TTC549 (cell line): ENCODE measurements around the gene UBAC2.

Experiments used
- FAIRE-seq: peaks from 2 replicates; lab custom pipeline; 2012; peaks lifted over from hg19 to GRCh38; lab: Jason Lieb, UNC

The UBAC2 gene

GRCh38 chr13:99271249-99271648 lies 70.6 kb downstream of the UBAC2 start:
- no peak for FAIRE-seq

DNA sequence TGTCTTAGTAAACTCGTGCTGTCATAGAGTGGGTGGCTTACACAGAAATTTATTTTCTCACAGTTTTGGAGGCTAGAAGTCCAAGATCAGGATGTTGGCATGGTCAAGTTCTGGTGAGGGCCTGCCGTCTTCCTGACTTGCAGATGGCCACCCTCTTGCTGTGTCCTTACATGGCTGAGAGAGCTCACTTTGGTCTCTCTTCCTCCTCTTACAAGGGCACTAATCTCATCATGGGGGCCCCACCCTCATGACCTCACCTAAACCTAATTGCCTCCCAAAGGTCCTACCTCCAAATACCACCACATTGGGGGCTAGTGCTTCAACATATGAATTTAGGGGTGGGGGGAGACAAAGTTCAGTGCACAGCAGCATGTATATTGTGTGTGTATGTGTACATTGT lies 71.8 kb downstream of the UBAC2 start:
- no peak for FAIRE-seq

GRCh38 chr13:99273128-99273527 lies 72.5 kb downstream of the UBAC2 start:
- no peak for FAIRE-seq

- FAIRE-seq: no peak
These were observed 74.4 kb downstream of the UBAC2 start for GRCh38 chr13:99275093-99275469.

GRCh38 chr13:99276706-99277105 lies 76.1 kb downstream of the UBAC2 start:
- FAIRE-seq: no peak

DNA sequence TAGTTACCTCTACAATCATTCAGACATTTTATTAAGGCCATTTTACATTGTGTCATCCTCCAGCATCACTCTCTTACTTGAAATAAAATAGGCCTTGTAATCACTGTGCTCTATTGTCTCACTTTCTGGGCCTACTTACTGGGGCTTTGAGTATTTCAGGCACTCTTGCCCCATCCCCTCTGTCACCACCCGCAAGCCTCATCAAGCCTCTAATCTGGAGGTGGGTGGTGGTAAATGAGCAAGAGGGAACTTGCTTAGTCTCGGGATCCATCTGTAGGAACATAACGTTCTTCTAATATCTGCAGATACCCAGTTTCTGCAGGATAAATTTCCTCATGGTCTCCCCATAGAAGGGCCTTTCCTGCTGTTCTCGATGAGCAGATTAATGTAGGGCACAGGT lies 77.0 kb downstream of the UBAC2 start:
- no peak for FAIRE-seq

GRCh38 chr13:99278200-99278599 lies 77.5 kb downstream of the UBAC2 start:
- FAIRE-seq: no peak

DNA sequence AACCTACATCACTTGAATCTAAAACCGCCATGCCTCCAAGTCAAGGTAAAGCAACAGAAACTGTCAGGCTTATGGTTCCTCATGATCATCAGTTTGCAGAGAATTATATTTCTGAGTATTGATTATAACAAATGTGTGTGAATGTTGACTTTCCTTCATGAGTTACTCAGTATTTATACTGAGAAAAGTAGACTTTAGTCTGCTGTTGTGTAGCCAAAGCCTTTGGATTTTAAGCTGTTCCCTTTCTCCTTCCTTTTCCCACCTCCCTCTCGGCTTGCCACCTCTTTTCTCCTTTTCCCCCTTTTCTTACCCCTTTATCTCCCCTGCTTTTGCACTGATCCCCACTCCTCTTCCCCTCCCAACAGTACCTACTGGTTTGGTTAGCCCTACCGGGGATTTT lies 78.2 kb downstream of the UBAC2 start:
- FAIRE-seq: no peak

- no peak for FAIRE-seq
These were observed 79.0 kb downstream of the UBAC2 start for GRCh38 chr13:99279637-99280036.

- FAIRE-seq: no peak
These were observed 79.5 kb downstream of the UBAC2 start for GRCh38 chr13:99280166-99280565.

- no peak for FAIRE-seq
These were observed 81.2 kb downstream of the UBAC2 start for GRCh38 chr13:99281811-99282263.

- FAIRE-seq: no peak
These were observed 81.9 kb downstream of the UBAC2 start for GRCh38 chr13:99282264-99283231.

DNA sequence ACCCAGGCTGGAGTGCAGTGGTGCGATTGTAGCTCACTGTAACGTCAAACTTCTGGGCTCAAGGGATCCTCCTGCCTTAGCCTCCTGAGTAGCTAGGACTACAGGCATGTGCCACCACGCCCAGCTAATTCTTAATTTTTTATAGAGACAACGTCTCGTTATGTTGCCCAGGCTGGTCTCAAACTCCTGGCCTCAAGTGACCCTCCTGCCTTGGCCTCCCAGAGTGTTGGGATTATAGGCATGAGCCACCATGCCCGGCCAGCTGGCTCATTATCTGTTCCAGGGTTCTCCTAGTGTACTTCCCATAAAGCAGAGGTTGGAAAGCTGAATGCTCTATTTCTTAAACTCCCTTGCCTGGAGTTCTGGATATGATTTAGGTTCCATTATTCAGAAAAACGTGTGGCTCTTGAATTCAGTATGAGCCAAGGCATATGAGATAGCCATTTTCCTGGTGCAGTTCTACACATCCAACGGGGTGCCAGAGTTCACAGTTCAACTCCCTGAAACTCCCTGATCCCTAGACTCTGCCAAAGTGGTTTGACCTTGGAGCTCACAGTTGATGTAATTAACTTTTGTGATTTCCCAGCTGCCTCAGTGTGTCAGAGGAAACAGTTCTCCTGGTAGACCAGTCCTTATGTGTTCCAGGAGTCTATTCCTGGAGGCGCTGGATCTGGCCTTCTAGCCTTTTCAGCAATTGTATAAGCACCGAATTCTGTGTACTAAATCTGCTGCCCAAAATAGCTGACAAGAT lies 85.0 kb downstream of the UBAC2 start:
- no peak for FAIRE-seq

DNA sequence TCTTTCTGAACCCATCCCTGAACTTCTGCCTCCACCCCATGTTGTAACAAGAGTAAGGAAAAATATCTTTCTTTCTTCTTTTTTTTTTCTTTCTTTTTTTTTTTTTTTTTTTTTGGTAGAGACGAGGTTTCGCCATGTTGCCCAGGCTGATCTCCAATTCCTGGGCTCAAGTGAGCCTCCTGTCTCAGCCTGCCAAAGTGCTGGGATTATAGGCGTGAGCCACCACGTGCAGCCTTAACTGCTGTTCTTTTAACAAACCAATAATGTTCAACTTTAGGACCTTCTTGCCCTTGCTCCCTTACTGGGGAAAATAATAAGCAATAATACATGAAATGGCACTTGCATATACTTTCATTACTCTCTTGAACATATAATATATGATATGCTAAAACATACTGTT lies 86.9 kb downstream of the UBAC2 start:
- no peak for FAIRE-seq

GRCh38 chr13:99288089-99288488 lies 87.4 kb downstream of the UBAC2 start:
- no peak for FAIRE-seq

- FAIRE-seq: no peak
These were observed 88.6 kb downstream of the UBAC2 start for GRCh38 chr13:99289271-99289670.

- FAIRE-seq: no peak
These were observed 89.2 kb downstream of the UBAC2 start for GRCh38 chr13:99289674-99290337.

GRCh38 chr13:99290894-99291293 lies 90.2 kb downstream of the UBAC2 start:
- FAIRE-seq: no peak

DNA sequence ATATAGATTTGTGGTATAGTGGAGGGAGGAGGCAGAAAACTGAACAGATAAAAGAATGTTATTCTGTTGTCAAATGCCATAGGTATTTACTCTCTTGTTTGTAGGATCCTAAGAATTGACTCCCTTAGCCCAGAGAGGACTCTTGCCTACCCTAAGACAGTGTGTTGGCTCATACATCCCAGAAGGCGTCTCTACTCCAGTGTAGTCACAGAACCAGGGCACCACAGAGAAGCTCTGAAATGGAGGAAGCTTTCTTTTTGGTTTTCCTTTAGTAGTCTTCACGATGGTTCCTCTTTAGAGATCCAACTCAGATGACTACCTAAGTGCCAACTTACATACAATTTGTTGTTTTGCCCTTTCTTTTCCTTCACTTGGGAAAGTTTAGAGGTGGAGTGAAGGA lies 92.5 kb downstream of the UBAC2 start:
- FAIRE-seq: no peak

- no peak for FAIRE-seq
These were observed 93.5 kb downstream of the UBAC2 start for GRCh38 chr13:99294198-99294597.

DNA sequence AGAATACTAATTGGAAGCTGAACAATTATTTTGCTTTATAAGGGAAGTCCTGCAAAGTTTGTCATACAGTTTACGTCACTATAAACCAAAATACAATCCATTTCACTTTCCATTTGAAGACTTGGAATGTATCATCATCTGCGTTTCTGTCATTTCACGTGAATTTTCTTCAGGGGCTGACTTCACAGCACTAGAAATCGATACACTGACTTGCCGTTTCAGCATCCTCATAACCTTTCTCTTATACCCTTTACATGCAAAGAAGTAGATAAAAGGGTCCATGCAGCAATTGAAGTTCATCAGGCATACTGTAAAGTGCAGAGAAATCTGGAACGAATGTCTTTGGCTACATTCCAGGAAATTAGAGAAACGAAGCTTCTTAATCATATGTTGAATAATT lies 94.3 kb downstream of the UBAC2 start:
- FAIRE-seq: no peak

GRCh38 chr13:99295488-99296252 lies 95.0 kb downstream of the UBAC2 start:
- no peak for FAIRE-seq
